Stimulated activated CD8-positive, alpha-beta memory T cell treated with anti-CD3 and anti-CD28 coated beads, Interleukin-15, amount 100 ng/mL, for 48 hours (primary cell): ENCODE data around the gene ABCB8.
"Not testable (repeated sequence)": the region's sequence is repeated elsewhere in the genome, so short reads cannot be mapped to it uniquely, and the experiment has no call there.

Source experiments
- DNase-seq, 2 donors: peaks; one replicate each; pipeline ENCODE4 v3.0.0-alpha.2; 2020; ENCODE audit warnings: low read depth in 2 of 2

ABCB8 gene

GRCh38 chr7:151035026-151035717, 6.9 kb downstream of the ABCB8 start:
- DNase-seq = no peak

DNA sequence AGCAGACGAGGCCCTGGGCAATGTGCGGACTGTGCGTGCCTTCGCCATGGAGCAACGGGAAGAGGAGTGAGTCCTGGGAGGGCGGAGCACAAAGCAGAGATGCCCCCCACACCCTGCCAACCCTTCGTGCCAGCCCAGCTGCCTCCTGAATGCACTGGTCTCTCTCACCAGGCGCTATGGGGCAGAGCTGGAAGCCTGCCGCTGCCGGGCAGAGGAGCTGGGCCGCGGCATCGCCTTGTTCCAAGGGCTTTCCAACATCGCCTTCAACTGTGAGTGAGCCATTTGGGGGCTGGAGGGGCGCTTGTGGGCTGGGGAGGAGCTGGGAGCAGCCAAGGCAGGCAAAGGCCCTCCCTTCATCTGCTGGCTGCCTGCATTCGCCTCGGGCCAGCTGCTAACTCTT, 7.7 kb downstream of the ABCB8 start:
- no peak for DNase-seq

DNA sequence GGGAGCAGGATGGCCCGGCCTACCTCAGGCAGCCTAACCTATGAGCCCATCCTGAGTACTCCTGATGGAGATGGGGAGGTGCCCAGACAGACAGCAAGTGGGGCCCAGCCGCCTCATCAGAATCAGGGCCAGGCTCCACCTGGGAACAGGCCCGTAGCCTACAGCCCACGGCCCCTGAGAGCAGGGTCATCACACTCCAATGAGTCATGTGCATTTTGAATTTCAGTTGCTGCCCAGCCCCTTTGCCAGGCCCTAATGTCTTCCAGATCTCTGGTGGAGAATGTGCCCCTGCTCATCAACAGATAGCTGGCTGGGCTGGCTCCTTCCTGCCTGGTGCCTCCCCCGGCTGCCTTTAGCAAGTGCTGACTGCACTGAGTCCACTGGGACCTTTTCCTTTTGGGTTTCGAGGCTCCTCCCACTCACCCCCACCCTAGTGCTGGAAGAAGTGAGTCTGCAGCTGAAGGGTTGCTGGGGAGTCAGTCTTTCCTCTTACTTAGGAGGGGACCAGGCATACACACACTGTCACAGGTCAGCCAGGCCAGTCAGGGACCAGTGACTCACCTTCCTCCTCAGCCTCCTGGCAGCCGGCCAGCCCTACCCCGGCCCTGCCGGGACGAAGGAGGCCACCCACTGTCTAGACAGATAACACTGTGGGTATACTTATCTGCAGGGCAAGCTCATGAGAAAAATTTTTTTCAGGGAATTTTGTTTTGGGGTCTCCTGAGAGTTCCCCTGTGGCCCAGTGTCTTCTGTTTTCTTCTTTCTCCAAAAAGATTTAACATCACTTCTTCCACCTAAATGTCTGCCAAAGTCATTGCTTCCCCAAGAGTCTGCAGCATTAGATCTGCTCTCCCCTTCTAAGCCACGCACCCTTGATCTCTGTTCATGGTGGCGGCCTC, 10.9 kb downstream of the ABCB8 start:
- DNase-seq = peak; percentile 81 to 82

DNA sequence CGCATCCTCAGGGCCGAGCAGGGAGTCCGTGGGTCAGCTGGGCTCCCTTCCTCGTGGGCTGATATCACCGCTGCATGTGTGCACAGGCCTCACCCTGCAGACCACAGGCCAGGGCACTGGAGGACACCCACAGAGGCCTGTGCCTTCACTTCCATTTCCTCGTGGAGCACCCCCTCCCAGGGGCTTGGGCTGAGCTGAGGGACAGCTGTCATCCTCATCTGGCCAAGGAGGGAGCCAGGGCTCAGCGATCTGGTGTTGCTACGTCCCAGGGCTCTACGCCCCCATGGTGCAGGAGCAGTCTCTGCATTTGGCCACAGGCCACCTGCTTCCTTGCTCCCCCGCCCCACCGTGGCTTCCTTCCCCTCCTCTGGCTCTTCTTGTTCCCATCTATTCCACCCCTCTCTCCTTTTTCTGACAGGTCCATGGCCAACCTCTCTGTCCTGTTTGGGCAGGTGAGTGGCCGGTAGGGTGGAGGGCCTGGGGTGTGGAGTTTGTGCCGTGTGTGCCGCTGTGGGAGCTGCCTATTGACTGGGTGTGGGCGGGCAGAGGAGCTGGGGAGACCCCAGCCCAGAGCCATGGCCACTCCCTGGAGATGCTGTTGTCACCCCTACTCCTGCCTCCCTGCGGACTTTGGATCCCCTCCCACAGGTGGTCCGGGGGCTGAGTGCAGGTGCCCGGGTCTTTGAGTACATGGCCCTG, 11.7 kb downstream of the ABCB8 start:
- DNase-seq = no peak

DNA sequence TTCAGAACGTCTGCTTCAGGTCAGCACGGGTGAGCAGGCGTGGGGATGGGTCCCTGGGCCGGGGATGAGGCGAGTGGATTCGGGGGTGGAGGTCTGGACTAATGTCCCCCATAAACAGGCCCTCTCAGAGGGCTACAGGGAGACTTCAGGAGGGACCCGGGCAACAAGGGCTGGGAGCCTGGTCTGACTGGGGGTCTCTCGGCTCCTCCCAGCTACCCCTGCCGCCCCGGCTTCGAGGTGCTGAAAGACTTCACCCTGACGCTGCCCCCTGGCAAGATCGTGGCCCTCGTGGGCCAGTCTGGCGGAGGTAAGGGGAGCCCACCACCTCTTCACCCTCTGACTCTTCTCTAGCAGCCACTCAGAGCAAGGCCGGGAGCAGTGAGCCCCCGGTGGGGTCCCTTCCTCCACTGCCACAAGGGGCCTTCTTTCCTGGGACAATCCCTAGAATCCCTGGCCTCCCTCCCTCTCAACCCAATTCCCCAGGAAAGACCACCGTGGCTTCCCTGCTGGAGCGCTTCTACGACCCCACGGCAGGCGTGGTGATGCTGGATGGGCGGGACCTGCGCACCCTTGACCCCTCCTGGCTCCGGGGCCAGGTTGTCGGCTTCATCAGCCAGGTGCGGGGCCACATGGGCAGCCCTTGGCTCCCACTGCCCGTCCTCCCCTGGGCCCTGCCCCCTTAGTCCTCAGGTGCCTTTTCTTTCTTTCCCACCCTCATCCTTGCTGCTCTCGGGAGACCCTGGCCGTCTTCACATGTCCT, 12.5 kb downstream of the ABCB8 start:
- DNase-seq = no peak

DNA sequence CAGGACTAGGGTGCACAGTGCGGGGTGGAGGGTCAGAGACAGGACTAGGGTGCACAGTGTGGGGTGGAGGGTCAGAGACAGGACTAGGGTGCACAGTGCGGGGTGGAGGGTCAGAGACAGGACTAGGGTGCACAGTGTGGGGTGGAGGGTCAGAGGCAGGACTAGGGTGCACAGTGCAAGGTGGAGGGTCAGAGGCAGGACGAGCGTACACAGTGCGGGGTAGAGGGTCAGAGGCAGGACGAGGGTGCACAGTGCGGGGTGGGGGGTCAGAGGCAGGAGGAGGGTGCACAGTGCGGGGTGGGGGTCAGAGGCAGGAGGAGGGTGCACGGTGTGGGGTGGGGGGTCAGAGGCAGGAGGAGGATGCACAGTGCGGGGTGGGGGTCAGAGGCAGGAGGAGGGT, 15.2 kb downstream of the ABCB8 start:
- not testable (repeated sequence) for DNase-seq

DNA sequence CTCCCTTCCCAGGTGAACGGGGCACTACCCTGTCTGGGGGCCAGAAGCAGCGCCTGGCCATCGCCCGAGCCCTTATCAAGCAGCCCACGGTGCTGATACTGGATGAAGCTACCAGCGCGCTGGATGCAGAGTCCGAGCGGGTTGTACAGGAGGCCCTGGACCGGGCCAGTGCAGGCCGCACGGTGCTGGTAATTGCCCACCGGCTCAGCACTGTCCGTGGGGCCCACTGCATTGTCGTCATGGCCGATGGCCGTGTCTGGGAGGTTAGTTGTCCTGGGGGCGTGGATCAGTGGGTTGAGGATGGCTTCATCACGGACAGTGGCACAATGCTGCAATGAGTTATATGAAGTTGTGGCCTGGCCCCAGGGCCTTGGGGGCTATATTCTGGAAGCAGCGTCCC, 15.7 kb downstream of the ABCB8 start:
- no peak for DNase-seq

GRCh38 chr7:151045262-151045661, 17.0 kb downstream of the ABCB8 start:
- DNase-seq = no peak

DNA sequence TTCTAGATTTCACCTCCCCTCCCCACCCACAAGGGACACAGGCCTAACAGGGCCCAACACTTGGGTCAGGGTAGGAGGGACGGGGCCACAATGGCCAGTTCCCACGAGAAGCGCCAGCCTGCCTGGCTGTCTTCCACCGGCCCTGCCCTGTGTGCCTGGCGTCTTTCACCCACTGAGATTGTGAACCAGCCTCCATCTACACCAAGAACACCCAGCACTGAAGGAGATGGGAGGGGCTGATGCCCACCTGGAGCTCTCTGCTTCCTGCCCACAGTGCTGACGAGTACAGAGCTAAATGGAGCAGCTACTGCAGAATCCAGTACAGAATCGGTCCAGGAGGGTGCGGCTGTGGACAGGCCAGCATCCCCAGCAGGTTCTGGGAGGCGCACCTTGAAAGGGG, 17.7 kb downstream of the ABCB8 start:
- DNase-seq = no peak

DNA sequence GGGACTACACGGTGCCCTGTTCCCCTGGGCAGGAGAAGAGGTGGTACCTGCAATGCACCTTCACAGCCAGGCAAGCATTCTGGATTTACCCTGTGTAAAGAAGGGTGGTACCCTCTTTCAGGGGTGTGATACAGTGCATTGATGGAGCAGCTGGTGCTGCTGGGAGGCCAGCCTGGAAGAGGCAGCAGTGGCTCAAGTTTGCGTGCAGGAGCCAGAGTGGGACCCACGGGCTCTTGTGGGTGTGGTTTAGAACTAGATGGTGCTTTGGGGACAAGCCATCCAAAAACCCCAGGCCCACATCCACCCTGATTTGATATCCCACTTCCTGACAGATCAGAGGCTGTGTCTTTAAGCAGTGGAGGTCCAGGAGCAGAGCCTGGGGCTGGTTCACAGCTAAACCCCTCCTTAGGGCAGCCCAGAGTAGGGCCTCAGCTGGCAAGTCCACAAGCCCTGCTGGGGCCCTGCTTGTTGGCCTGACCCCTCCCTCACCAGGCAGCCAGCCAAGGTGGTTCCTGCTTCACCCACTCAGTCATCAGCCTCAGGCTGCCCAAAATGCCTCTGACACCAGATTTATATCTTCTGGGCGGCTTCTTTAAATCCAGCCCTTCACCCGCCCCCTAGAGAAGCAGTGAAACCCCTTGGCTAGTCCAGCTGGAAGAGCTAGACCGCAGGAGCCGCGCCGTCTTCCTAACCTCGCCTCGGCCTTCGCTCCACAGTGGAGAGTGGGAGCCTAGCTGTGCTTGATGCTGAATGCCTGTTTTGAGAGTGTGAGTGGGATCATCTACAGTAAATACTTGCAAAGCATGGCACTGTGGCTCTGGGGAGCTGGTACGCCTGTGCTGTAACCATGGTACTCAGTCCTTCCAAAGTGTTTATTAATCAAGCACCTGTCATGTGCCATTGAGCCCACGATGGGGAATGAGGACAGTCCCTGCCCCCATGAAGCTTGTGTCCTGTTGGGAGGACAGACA, 18.6 kb downstream of the ABCB8 start:
- no peak for DNase-seq

GRCh38 chr7:151047976-151048815, 19.9 kb downstream of the ABCB8 start, which contains the start of gene ASIC3:
ASIC3 (plus strand) TSS chr7:151048531; CDS start chr7:151048886, 355 bp downstream.
- no peak for DNase-seq

DNA sequence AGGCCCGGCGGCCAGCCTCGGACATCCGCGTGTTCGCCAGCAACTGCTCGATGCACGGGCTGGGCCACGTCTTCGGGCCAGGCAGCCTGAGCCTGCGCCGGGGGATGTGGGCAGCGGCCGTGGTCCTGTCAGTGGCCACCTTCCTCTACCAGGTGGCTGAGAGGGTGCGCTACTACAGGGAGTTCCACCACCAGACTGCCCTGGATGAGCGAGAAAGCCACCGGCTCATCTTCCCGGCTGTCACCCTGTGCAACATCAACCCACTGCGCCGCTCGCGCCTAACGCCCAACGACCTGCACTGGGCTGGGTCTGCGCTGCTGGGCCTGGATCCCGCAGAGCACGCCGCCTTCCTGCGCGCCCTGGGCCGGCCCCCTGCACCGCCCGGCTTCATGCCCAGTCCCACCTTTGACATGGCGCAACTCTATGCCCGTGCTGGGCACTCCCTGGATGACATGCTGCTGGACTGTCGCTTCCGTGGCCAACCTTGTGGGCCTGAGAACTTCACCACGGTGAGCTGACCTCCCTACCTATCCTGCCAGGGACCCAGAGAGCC, 20.7 kb downstream of the ABCB8 start:
- DNase-seq = no peak

GRCh38 chr7:151051108-151051507, 22.9 kb downstream of the ABCB8 start:
- peak in 1 of 2 donors; percentile 25 for DNase-seq

DNA sequence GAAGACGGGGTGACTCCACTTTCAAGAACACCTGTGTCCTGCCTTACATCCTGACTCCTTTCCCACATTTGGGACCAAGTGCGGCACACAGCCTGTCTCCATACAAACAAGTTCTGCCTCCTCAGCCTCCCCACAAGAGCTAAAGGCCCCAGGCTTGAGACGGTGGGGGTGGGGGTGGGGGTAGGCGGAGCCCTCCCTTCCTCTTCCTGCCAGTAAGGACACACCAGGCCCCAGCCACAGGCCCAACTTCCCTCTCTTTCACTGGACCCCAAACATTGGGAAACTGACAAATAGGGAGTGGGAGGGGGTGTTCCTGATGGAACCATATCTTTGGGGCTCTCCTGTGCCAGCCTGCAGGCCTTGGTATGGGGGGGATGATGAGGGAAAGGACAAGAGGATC, 24.8 kb downstream of the ABCB8 start:
- no peak for DNase-seq

DNA sequence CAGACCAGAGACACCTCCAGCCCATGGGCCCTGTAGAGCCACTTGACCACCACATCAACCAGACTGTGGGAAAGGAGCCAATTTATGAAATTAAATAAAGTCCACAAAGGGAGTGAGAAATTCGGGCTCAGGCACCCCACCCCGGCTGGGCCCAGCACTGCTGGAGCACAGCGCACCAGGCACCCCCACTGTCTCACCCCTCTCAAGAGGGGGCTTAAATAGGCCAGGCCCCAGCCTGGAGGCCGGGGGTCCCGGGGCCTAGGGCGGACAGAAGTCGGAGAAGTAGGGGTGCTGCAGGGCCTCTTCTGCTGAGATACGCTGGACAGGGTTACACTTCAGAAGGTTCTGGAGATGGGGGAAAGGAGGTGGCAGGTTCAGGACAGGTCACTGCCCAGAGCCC, 25.5 kb downstream of the ABCB8 start:
- DNase-seq = no peak

- DNase-seq = no peak
Observed at GRCh38 chr7:151056283-151056665, 28.0 kb downstream of the ABCB8 start.

- DNase-seq = no peak
Observed at GRCh38 chr7:151056666-151057505, 28.6 kb downstream of the ABCB8 start.

- no peak for DNase-seq
Observed at GRCh38 chr7:151057506-151057988, 29.3 kb downstream of the ABCB8 start, which contains the start of gene CDK5. CDK5 (minus strand) TSS chr7:151057897; CDS start chr7:151057848, 49 bp downstream.
